Fibroblast of lung (primary cell): Measurements from ENCODE around the gene TENM4. TPM values are rescaled to one million over a fixed set of nuclear protein-coding genes. Genes with fewer than 3 reads are reported as not detected.
A peak's percentile ranks its signal among the peaks of the same experiment; 100 is the strongest.

Experiments used
- DNase-seq, 2 donors: peaks; one replicate each; pipeline versions ENCODE4 v3.0.0 to v3.0.0-alpha.2; 2010; ENCODE audit warnings: low read depth in 2 of 2
- H2AFZ ChIP-seq: 2 replicates; pipeline ENCODE4 v1.5.1; 2012; ENCODE audit warnings: low read length, control low read depth, inconsistent platforms
- H3K27ac ChIP-seq: 2 replicates; pipeline ENCODE4 v1.5.1; 2011; ENCODE audit warnings: low read length, control low read depth; ENCODE audit not compliant: insufficient read depth
- H3K27me3 ChIP-seq: 2 replicates; pipeline ENCODE4 v1.5.1; 2011; ENCODE audit warnings: mild to moderate bottlenecking, low read length; ENCODE audit not compliant: control insufficient read depth, insufficient read depth
- H3K36me3 ChIP-seq: 2 replicates; pipeline ENCODE4 v1.5.1; 2011; ENCODE audit warnings: low read length; ENCODE audit not compliant: control insufficient read depth, insufficient read depth
- H3K4me1 ChIP-seq: 2 replicates; pipeline ENCODE4 v1.5.1; 2011; ENCODE audit warnings: low read length; ENCODE audit not compliant: control insufficient read depth, insufficient read depth; ENCODE audit errors: extremely low read depth
- H3K4me2 ChIP-seq: 2 replicates; pipeline ENCODE4 v1.5.1; 2011; ENCODE audit warnings: low read length, control low read depth; ENCODE audit not compliant: insufficient read depth; ENCODE audit errors: extremely low read depth
- H3K4me3 ChIP-seq, 4 experiments: fragments of 200-600 bp in 1 of 4; sonication (generic) in 1 of 4; replicated peaks in 1 of 4; 2 replicates each; pipeline ENCODE4 v1.5.1; 2011 to 2016; ENCODE audit warnings: low read length in 4 of 4, low read depth in 3 of 4, mild to moderate bottlenecking in 3 of 4, control low read depth in 2 of 4, inconsistent platforms in 1 of 4, mixed read lengths in 1 of 4; ENCODE audit not compliant: insufficient read depth in 1 of 4; ENCODE audit errors: control extremely low read depth in 1 of 4
- H3K79me2 ChIP-seq: 2 replicates; pipeline ENCODE4 v1.5.1; 2012; ENCODE audit warnings: mild to moderate bottlenecking, low read length, inconsistent platforms; ENCODE audit not compliant: control insufficient read depth, insufficient read depth
- H3K9ac ChIP-seq: 2 replicates; pipeline ENCODE4 v1.5.1; 2011; ENCODE audit warnings: mild to moderate bottlenecking, low read length, control low read depth; ENCODE audit not compliant: insufficient read depth
- H3K9me3 ChIP-seq: 2 replicates; pipeline ENCODE4 v1.5.1; 2012; ENCODE audit warnings: low read depth, low read length; ENCODE audit not compliant: control insufficient read depth, insufficient read depth
- H4K20me1 ChIP-seq: 2 replicates; pipeline ENCODE4 v1.5.1; 2011; ENCODE audit warnings: low read length; ENCODE audit not compliant: control insufficient read depth, insufficient read depth; ENCODE audit errors: extremely low read depth
- EZH2 ChIP-seq: IDR thresholded peaks from 2 replicates; pipeline ENCODE4 v1.5.1; 2012; ENCODE audit warnings: low read length, control low read depth, mild to moderate bottlenecking; ENCODE audit errors: missing control alignments
- polyA plus RNA-seq, 2 donors: library from polyadenylated mRNA; depleted of rRNA in 1 of 2; stranded (reverse) in 1 of 2; unstranded in 1 of 2; fragments of >200 nt; gene quantifications; 2 replicates each; pipeline ENCODE4 v1.2.1, GENCODE V29; 2011 to 2012; ENCODE audit warnings: missing spikeins in 1 of 2
- total RNA-seq: library from RNA; depleted of rRNA; stranded (reverse); fragments of >200 nt; gene quantifications from 2 replicates; pipeline ENCODE4 v1.2.1, GENCODE V29; 2014
- TF ChIP-seq, protein P1 (sequence below), 2 donors: IDR thresholded peaks in 1 of 2; conservative IDR thresholded peaks in 1 of 2; 1 replicate in 1 of 2; 2 replicates in 1 of 2; pipeline ENCODE4 v1.5.1; 2011 to 2012; ENCODE audit warnings: low read length in 2 of 2, control low read depth in 1 of 2, inconsistent platforms in 1 of 2, low read depth in 1 of 2, mild to moderate bottlenecking in 1 of 2

Gene TENM4
- total and polyA plus RNA-seq, 2 donors (not counting 1 experiment from before 2014, with no cell fraction given) = 4.6 to 48.4 TPM

DNA sequence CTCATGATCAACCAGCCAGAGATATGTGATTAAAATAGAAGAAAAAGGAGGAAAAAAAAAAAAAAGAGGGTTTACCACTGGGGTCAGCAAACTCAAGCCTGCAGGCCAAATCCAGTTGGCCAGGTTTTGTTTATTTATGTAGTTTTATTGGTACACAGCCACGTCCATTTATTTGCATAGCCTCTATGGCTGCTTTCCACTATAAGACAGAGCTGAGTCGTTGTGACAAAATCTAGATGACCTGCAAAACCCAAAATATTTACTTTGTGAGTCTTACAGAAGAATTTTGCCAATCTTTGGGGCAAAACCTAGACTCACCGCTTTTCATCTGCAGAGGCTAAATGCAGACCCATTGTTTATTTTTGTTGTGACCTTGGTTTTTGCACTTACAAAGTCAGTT, 87.1 kb downstream of the TENM4 start:
- TF ChIP-seq EZH2 = no peak
- no peak overlapping the region for H3K4me2 ChIP-seq
- H2AFZ ChIP-seq = no peak overlapping the region
- H3K9ac ChIP-seq = no peak overlapping the region
- DNase-seq = peak; percentile 12 to 26
- H3K4me1 ChIP-seq = peaks cover 2% of the 10 kb centered on the region
- no peaks in the 10 kb centered on the region for H4K20me1 ChIP-seq
- no peak overlapping the region for H3K27ac ChIP-seq
- H3K4me3 ChIP-seq = no peak overlapping the region
- no peaks in the 10 kb centered on the region for H3K36me3 ChIP-seq
- H3K9me3 ChIP-seq = no peaks in the 10 kb centered on the region
- H3K27me3 ChIP-seq = no peaks in the 10 kb centered on the region
- no peaks in the 10 kb centered on the region for H3K79me2 ChIP-seq

DNA sequence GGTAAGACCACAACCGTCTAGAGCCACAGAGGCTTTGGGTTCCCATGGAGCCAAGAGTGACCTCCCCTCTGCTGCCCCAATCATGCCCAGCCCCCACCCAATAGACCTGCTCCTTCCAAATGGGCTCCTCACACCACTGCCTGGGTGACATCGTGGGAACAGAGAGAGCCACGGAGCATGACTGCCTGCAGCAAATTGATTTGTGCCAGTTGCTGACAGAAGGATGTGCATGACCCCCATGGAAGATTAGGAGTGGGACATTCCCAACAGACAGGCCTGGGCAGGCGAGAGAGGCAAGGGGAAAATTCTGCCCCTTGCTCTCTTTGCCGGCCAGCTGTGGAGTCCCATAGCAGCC, 88.5 kb downstream of the TENM4 start:
- H4K20me1 ChIP-seq = no peaks in the 10 kb centered on the region
- no peaks in the 10 kb centered on the region for H3K79me2 ChIP-seq
- H2AFZ ChIP-seq = no peak overlapping the region
- no peaks in the 10 kb centered on the region for H3K27me3 ChIP-seq
- DNase-seq = no peak
- no peak for TF ChIP-seq EZH2
- TF ChIP-seq, protein P1, sequence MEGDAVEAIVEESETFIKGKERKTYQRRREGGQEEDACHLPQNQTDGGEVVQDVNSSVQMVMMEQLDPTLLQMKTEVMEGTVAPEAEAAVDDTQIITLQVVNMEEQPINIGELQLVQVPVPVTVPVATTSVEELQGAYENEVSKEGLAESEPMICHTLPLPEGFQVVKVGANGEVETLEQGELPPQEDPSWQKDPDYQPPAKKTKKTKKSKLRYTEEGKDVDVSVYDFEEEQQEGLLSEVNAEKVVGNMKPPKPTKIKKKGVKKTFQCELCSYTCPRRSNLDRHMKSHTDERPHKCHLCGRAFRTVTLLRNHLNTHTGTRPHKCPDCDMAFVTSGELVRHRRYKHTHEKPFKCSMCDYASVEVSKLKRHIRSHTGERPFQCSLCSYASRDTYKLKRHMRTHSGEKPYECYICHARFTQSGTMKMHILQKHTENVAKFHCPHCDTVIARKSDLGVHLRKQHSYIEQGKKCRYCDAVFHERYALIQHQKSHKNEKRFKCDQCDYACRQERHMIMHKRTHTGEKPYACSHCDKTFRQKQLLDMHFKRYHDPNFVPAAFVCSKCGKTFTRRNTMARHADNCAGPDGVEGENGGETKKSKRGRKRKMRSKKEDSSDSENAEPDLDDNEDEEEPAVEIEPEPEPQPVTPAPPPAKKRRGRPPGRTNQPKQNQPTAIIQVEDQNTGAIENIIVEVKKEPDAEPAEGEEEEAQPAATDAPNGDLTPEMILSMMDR (conservative IDR thresholded peaks at IDR 0.05 in 1 of 2, IDR thresholded peaks at IDR 0.05 in 1 of 2; ENCODE audit: low read depth in 1 of 2, low read length in 2 of 2) = no peak
- H3K9me3 ChIP-seq = no peaks in the 10 kb centered on the region
- H3K4me3 ChIP-seq = no peak overlapping the region
- H3K27ac ChIP-seq = no peak overlapping the region
- H3K36me3 ChIP-seq = no peaks in the 10 kb centered on the region
- peaks cover 2% of the 10 kb centered on the region for H3K4me1 ChIP-seq
- no peak overlapping the region for H3K9ac ChIP-seq
- no peak overlapping the region for H3K4me2 ChIP-seq

DNA sequence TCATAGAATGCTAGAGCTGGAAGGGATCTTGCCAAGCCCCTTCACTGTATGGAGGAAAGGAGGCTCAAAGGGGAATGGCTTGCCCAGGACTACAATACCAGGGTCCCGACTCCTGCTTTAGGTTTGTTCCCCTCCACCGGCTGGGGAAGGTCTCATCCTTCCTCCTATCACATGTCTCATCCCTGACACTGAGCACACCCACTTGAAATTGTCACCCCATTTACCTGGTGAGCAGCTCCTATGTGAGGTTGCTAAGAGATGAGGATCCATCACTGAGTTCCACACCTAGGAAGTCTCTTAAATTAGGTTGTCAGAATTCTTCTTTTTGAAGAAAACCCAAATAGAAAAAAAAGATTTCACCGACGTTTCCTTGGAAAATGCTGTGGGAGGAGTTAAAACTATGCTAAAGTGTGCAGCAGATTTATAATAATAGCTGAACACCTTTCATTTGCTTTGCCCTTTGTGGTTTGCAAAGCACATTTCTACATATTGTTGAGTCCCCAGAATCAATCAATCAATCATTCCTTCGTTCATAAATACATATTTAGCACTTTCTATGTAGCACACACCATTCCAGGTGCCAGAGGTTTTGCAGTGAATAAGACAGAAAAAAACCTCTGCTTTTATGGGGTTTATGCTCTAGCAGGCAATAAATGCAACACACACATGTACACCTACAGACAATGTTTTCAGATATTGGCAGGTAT, 91.7 kb downstream of the TENM4 start:
- DNase-seq = no peak
- no peak overlapping the region for H3K9ac ChIP-seq
- H3K4me2 ChIP-seq = no peak overlapping the region
- no peaks in the 10 kb centered on the region for H3K79me2 ChIP-seq
- no peak overlapping the region for H2AFZ ChIP-seq
- TF ChIP-seq EZH2 = no peak
- TF ChIP-seq, protein P1 (conservative IDR thresholded peaks at IDR 0.05 in 1 of 2, IDR thresholded peaks at IDR 0.05 in 1 of 2; ENCODE audit: low read depth in 1 of 2, low read length in 2 of 2) = no peak
- no peaks in the 10 kb centered on the region for H3K9me3 ChIP-seq
- H3K36me3 ChIP-seq = no peaks in the 10 kb centered on the region
- no peaks in the 10 kb centered on the region for H4K20me1 ChIP-seq
- no peak overlapping the region for H3K4me3 ChIP-seq
- no peak overlapping the region for H3K27ac ChIP-seq
- peaks cover 2% of the 10 kb centered on the region for H3K4me1 ChIP-seq
- H3K27me3 ChIP-seq = no peaks in the 10 kb centered on the region
